8988T (cell line): ENCODE results near the gene MTLN.
"Not testable (repeated sequence)": the region's sequence is repeated elsewhere in the genome, so short reads cannot be mapped to it uniquely, and the experiment has no call there.

ENCODE experiments used
- DNase-seq: peaks from one replicate; pipeline ENCODE4 v3.0.0; 2011

Gene MTLN

DNA sequence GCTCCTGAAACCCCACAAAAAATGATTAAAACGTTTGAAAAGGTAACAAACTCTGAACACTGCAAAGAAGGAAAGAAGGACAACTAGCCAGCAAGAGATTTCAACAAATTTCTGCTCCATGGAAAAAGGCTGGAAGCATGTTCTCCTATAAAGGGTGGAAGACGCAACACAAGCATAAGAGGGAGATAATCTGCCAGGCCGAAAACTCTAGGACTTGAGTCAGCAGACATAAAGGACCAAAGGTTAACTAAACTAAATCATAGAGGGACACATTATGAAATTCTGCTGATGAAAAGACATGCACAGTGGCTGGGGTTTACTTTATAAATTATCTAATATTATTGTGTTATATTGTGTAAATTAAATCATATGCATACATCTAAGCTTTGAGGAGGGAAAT, 14.3 kb downstream of the MTLN start:
- no peak for DNase-seq

- no peak for DNase-seq
These were observed 14.9 kb downstream of the MTLN start for GRCh38 chr2:110197452-110197851.

GRCh38 chr2:110190169-110190568, 22.2 kb downstream of the MTLN start:
- not testable (repeated sequence) for DNase-seq

DNA sequence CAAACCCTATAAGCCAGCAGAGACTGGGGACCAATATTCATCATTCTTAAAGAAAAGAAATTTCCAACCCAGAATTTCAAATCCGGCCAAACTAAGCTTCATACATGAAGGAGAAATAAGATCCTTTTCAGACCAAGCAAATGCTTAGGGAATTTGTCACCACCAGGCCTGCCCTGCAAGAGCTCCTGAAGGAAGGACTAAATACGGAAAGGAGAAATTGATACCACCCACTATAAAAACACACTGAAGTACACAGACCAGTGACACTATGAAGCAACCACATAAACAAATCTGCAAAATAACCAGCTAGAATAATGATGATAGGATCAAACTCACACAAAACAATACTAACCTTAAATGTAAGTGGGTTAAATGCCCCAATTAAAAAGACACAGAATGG, 29.9 kb downstream of the MTLN start:
- no peak for DNase-seq

- DNase-seq = no peak
These were observed 32.3 kb downstream of the MTLN start for GRCh38 chr2:110180036-110180435.

DNA sequence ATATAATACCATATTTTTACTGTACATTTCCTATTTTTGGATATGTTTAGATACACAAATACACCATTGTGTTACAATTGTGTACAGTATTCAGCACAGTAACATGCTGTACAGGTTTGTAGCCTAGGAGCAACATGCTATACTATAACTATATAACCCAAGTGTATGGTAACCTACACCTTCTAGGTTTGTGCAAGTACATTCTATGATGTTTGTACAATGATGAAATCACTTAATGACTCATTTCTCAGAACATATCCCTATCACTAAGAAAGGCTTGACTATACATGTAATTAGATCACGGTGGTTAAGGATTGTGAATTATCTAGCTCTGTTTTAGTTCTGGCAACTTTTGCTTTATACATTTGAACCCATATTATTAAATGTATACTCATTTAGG, 38.8 kb downstream of the MTLN start:
- no peak for DNase-seq

- no peak for DNase-seq
These were observed 39.8 kb downstream of the MTLN start for GRCh38 chr2:110172506-110172905.

DNA sequence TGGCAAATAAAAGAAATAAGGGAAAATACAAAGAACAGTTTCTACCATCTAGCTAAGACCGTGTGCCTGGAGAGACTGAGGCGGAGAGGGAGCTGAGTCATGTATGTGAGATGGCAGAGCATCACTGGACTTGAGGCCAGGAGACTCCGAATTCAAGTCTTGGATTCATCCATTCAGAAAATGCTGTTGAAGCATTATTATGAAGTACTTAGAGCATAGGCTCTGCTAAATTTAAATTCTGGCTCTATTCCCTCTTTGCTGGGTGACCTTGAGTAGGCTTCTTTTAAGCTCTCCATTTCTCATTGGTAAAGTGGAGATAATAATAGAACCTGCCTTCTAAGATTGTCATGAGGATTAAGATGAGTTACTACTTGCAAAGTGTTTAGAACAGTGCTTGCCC, 42.2 kb downstream of the MTLN start:
- no peak for DNase-seq

DNA sequence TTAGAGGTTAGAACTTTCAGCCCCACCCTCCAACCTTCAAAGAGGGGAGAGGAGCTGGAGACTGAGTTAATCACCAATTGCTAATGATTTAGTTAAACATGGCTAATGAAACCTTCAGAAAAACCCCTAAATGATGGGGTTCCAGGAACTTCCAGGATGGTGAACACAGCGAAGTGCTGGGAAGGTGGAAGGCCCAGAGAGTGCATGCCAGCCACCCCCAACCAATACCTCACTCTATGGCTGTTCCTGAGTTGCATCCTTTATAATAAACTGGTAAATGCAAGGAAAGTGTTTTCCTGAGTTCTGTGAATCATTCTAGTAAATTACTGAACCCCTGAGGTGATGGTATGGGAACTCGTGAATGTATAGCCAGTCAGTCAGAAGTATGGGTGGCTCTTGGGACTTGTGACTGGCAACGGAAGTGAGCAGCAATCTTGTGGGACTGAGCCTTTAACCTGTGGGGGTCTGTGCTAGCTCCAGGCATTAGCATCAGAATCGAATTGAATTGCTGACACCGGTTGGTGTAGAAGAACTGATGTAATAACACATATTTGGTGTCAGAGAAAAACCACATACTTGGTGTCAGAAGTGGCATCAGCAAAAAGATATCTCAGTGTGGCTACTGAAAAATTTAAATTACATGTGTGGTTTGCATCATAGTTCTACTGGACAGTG, 44.9 kb downstream of the MTLN start:
- no peak for DNase-seq

DNA sequence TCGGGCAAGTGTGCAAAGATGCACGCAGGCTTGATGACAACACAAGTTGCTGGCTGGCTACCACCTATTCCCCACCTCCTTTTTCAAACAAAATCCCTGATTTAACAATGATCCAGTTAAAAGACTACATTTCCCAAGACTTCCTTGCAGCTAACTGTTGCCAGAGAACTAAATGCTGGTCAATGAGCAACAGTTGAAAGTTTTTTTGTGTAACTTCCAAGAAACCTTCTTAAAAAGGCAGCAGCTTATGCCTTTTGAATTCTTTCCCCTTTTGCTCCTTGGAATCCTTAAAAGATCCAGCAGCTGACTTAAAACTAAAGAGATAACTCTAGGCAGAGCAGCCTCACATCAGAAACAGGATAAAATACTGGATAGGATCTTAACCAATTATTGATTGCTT, 46.1 kb downstream of the MTLN start:
- DNase-seq = no peak
